GM23338 (cell line): ENCODE results near the gene AIF1L. TPM values are rescaled to one million over a fixed set of nuclear protein-coding genes. Genes with fewer than 3 reads are reported as not detected.
A peak's percentile ranks its signal among the peaks of the same experiment; 100 is the strongest.

Source experiments
- ATAC-seq: fragments of 200-7000 bp; cut with Tn5 transposase; 3 replicates; pipeline ENCODE4 v1.9.1; 2020
- DNase-seq: peaks from one replicate; pipeline ENCODE4 v3.0.0-alpha.2; 2015; ENCODE audit warnings: low spot score
- H2AFZ ChIP-seq: fragments of 200-600 bp; sonication (generic); 2 replicates; pipeline ENCODE4 v1.8.0; 2016; ENCODE audit warnings: antibody characterized with exemption, mild to moderate bottlenecking, moderate library complexity
- H3F3A ChIP-seq: fragments of 200-600 bp; sonication (generic); replicated peaks from 2 replicates; pipeline ENCODE4 v1.8.0; 2017; ENCODE audit warnings: antibody characterized with exemption, mixed run types, low read depth
- H3K27ac ChIP-seq: fragments of 200-600 bp; sonication (generic); 2 replicates; pipeline ENCODE4 v1.6.1; 2016; ENCODE audit warnings: low read depth
- H3K27me3 ChIP-seq: fragments of 200-600 bp; sonication (generic); 2 replicates; pipeline ENCODE4 v1.8.0; 2016; ENCODE audit warnings: mild to moderate bottlenecking, mixed run types, moderate library complexity; ENCODE audit not compliant: insufficient read depth
- H3K36me3 ChIP-seq: fragments of 200-600 bp; sonication (generic); 2 replicates; pipeline ENCODE4 v1.8.0; 2016; ENCODE audit warnings: mild to moderate bottlenecking; ENCODE audit not compliant: insufficient read depth
- H3K4me1 ChIP-seq: fragments of 200-600 bp; sonication (generic); 2 replicates; pipeline ENCODE4 v1.8.0; 2016; ENCODE audit warnings: mild to moderate bottlenecking, moderate library complexity; ENCODE audit not compliant: insufficient read depth
- H3K4me2 ChIP-seq: fragments of 200-600 bp; sonication (generic); 2 replicates; pipeline ENCODE4 v1.7.1; 2017; ENCODE audit warnings: mixed run types
- H3K4me3 ChIP-seq: fragments of 200-600 bp; sonication (generic); 2 replicates; pipeline ENCODE4 v1.6.1; 2016; ENCODE audit warnings: mixed run types
- H3K79me2 ChIP-seq: fragments of 200-600 bp; sonication (generic); replicated peaks from 2 replicates; pipeline ENCODE4 v1.8.0; 2017; ENCODE audit warnings: mild to moderate bottlenecking; ENCODE audit not compliant: insufficient read depth
- H3K9me2 ChIP-seq: fragments of 200-600 bp; sonication (generic); 2 replicates; pipeline ENCODE4 v1.8.0; 2017; ENCODE audit not compliant: insufficient read depth
- H4K20me1 ChIP-seq: fragments of 200-600 bp; sonication (generic); replicated peaks from 2 replicates; pipeline ENCODE4 v1.8.0; 2017; ENCODE audit warnings: mild to moderate bottlenecking; ENCODE audit not compliant: insufficient read depth
- H3K27ac Mint-ChIP-seq: 2 replicates; pipeline ENCODE4 v1.8.0; 2020; ENCODE audit warnings: inconsistent platforms, mild to moderate bottlenecking, moderate library complexity, mixed read lengths
- H3K27me3 Mint-ChIP-seq: 3 replicates; pipeline ENCODE4 v1.8.0; 2022; ENCODE audit warnings: low read depth, mild to moderate bottlenecking, moderate library complexity, mixed read lengths, inconsistent platforms; ENCODE audit not compliant: insufficient read depth, poor library complexity
- H3K36me3 Mint-ChIP-seq: 3 replicates; pipeline ENCODE4 v1.8.0; 2021; ENCODE audit warnings: low read depth, mild to moderate bottlenecking, inconsistent platforms, moderate library complexity, mixed read lengths
- H3K4me1 Mint-ChIP-seq: 3 replicates; pipeline ENCODE4 v1.8.0; 2020; ENCODE audit warnings: mild to moderate bottlenecking, inconsistent platforms, mixed read lengths
- H3K4me3 Mint-ChIP-seq: 3 replicates; pipeline ENCODE4 v1.8.0; 2021; ENCODE audit warnings: moderate library complexity, mild to moderate bottlenecking, inconsistent platforms, mixed read lengths
- H3K9me3 Mint-ChIP-seq: 3 replicates; pipeline ENCODE4 v1.8.0; 2020; ENCODE audit warnings: moderate library complexity, mild to moderate bottlenecking, inconsistent platforms, mixed read lengths
- CREB1 ChIP-seq: fragments of 250-450 bp; sonication (Bioruptor Pico); IDR thresholded peaks from 2 replicates; pipeline ENCODE4 v1.5.0; 2020; ENCODE audit warnings: low read depth, mild to moderate bottlenecking, moderate library complexity
- CTCF ChIP-seq, 2 experiments: fragments of 200-600 bp in 1 of 2; sonication (generic) in 1 of 2; conservative IDR thresholded peaks; 2 replicates each; pipeline versions ENCODE4 v1.5.1 to v1.6.1; 2016 to 2017; ENCODE audit warnings: antibody characterized with exemption in 2 of 2, low read depth in 2 of 2, mild to moderate bottlenecking in 2 of 2, moderate library complexity in 1 of 2
- ETS1 ChIP-seq: IDR thresholded peaks from 2 replicates; pipeline ENCODE4 v1.6.1; 2016; ENCODE audit warnings: antibody characterized with exemption
- EZH2phosphoT487 ChIP-seq: fragments of 200-600 bp; sonication (generic); IDR thresholded peaks from one replicate; pipeline ENCODE4 v1.8.1; 2018; ENCODE audit warnings: antibody characterized with exemption; ENCODE audit not compliant: unreplicated experiment
- NANOG ChIP-seq: IDR thresholded peaks from 2 replicates; pipeline ENCODE4 v1.6.1; 2016; ENCODE audit warnings: antibody characterized with exemption, borderline replicate concordance
- POLR2AphosphoS5 ChIP-seq: IDR thresholded peaks from 2 replicates; pipeline ENCODE4 v1.6.1; 2016; ENCODE audit warnings: antibody characterized with exemption, low read depth
- REST ChIP-seq: IDR thresholded peaks from one replicate; pipeline ENCODE4 v1.6.1; 2018; ENCODE audit warnings: antibody characterized with exemption; ENCODE audit not compliant: unreplicated experiment
- ZNF114 ChIP-seq: fragments of 250-450 bp; sonication (Bioruptor Pico); IDR thresholded peaks from 2 replicates; pipeline ENCODE4 v1.5.0; 2020; ENCODE audit warnings: mild to moderate bottlenecking, moderate library complexity
- ZNF331 ChIP-seq: fragments of 250-450 bp; sonication (Bioruptor Pico); IDR thresholded peaks from 2 replicates; pipeline ENCODE4 v1.5.0; 2020; ENCODE audit warnings: low read depth, mild to moderate bottlenecking, moderate library complexity
- polyA plus RNA-seq: library from polyadenylated mRNA; unstranded; fragments of >200 nt; fragmentation: Nextera tagmentation; extraction: Ambion mirVana; gene quantifications from 2 replicates; pipeline ENCODE4 v1.2.1, GENCODE V29; 2016
- total RNA-seq: library from RNA; depleted of rRNA; stranded (reverse); fragments of >200 nt; shearing (Covaris generic); gene quantifications from 2 replicates; pipeline ENCODE4 v1.2.3, GENCODE V29; 2014

AIF1L gene
- total and polyA plus RNA-seq, 2 experiments from 2014 or later, result 76.4 to 87.8 TPM

- ATAC-seq (peak; percentile 71), DNase-seq (peak; percentile 32)
- Histone ChIP-seq H3K36me3 (peaks cover 20% of the 10 kb centered on the region), H3F3A (0 out of 2 replicates have a peak, but pooled peaks cover 3% of the 10 kb centered on the region), H3K4me1 (peaks cover 7% of the 10 kb centered on the region), H3K4me2 (no peak overlapping the region), H3K79me2 (no peaks in the 10 kb centered on the region), H3K27me3 (no peaks in the 10 kb centered on the region), H3K4me3 (no peak overlapping the region), H4K20me1 (0 out of 2 replicates have a peak, but pooled peaks cover 6% of the 10 kb centered on the region), H3K27ac (peak overlapping the region; percentile 69), H2AFZ (no peak overlapping the region), H3K9me2 (no peaks in the 10 kb centered on the region)
- H3K4me1 Mint-ChIP-seq, result peaks cover 25% of the 10 kb centered on the region
- no peaks in the 10 kb centered on the region for H3K9me3 Mint-ChIP-seq
- peaks cover 19% of the 10 kb centered on the region for H3K27me3 Mint-ChIP-seq
- peaks cover 78% of the 10 kb centered on the region for H3K36me3 Mint-ChIP-seq
- H3K27ac Mint-ChIP-seq, result no peak overlapping the region
- H3K4me3 Mint-ChIP-seq, result no peak overlapping the region
- TF ChIP-seq ETS1 (no peak), ZNF331 (CRISPR knock-in tag) (no peak), ZNF114 (CRISPR knock-in tag) (no peak), CTCF (conservative IDR thresholded peaks at IDR 0.05; ENCODE audit: low read depth in 2 of 2) (peak; percentile 28 to 36; a peak in 2 of 4 replicates), NANOG (no peak), POLR2AphosphoS5 (no peak)
Measured at GRCh38 chr9:131111854-131112311, 15.6 kb downstream of the AIF1L start.

- Mint-ChIP-seq H3K27ac (peak overlapping the region; percentile 90), H3K4me3 (peak overlapping the region; percentile 0; the same call in 1 of the 3 replicates), H3K9me3 (no peaks in the 10 kb centered on the region), H3K4me1 (peaks cover 22% of the 10 kb centered on the region), H3K36me3 (peaks cover 77% of the 10 kb centered on the region), H3K27me3 (peaks cover 19% of the 10 kb centered on the region)
- H3K4me1 ChIP-seq, result peaks cover 7% of the 10 kb centered on the region
- peak overlapping the region; percentile 69; the same call in 1 of the 2 replicates for H3K27ac ChIP-seq
- H3K4me2 ChIP-seq, result no peak overlapping the region
- 0 out of 2 replicates have a peak, but pooled peaks cover 2% of the 10 kb centered on the region for H4K20me1 ChIP-seq
- DNase-seq (no peak), ATAC-seq (no peak)
- no peak overlapping the region for H3K4me3 ChIP-seq
- no peaks in the 10 kb centered on the region for H3K9me2 ChIP-seq
- no peak overlapping the region for H2AFZ ChIP-seq
- no peaks in the 10 kb centered on the region for H3K27me3 ChIP-seq
- H3K36me3 ChIP-seq, result peaks cover 20% of the 10 kb centered on the region
- H3F3A ChIP-seq, result 0 out of 2 replicates have a peak, but pooled peaks cover 3% of the 10 kb centered on the region
- H3K79me2 ChIP-seq, result no peaks in the 10 kb centered on the region
- TF ChIP-seq EZH2phosphoT487 (no peak), NANOG (no peak), CREB1 (CRISPR knock-in tag) (no peak), REST (no peak)
Measured at GRCh38 chr9:131112374-131113154, 16.2 kb downstream of the AIF1L start.
